Cardiac fibroblast (primary cell): ENCODE data around the gene GGCT.
"Not testable (repeated sequence)": the region's sequence is repeated elsewhere in the genome, so short reads cannot be mapped to it uniquely, and the experiment has no call there.

ENCODE experiments used
- DNase-seq, 2 donors: peaks; one replicate each; pipeline versions ENCODE4 v3.0.0 to v3.0.0-alpha.2; 2010; ENCODE audit warnings: low read depth in 2 of 2
- H3K4me3 ChIP-seq, 2 donors: replicated peaks in 1 of 2; 1 replicate in 1 of 2; 2 replicates in 1 of 2; pipeline ENCODE4 v1.5.1; 2011; ENCODE audit warnings: low read depth in 2 of 2, low read length in 2 of 2, mild to moderate bottlenecking in 2 of 2, moderate library complexity in 1 of 2
- TF ChIP-seq, protein P1 (sequence below): IDR thresholded peaks from one replicate; pipeline ENCODE4 v1.5.1; 2011; ENCODE audit warnings: low read depth, mild to moderate bottlenecking, low read length, inconsistent platforms

Gene GGCT

GRCh38 chr7:30502470-30503251 lies 2.0 kb downstream of the GGCT start:
- TF ChIP-seq, protein P1, sequence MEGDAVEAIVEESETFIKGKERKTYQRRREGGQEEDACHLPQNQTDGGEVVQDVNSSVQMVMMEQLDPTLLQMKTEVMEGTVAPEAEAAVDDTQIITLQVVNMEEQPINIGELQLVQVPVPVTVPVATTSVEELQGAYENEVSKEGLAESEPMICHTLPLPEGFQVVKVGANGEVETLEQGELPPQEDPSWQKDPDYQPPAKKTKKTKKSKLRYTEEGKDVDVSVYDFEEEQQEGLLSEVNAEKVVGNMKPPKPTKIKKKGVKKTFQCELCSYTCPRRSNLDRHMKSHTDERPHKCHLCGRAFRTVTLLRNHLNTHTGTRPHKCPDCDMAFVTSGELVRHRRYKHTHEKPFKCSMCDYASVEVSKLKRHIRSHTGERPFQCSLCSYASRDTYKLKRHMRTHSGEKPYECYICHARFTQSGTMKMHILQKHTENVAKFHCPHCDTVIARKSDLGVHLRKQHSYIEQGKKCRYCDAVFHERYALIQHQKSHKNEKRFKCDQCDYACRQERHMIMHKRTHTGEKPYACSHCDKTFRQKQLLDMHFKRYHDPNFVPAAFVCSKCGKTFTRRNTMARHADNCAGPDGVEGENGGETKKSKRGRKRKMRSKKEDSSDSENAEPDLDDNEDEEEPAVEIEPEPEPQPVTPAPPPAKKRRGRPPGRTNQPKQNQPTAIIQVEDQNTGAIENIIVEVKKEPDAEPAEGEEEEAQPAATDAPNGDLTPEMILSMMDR, result no peak
- DNase-seq, result no peak
- no peak overlapping the region for H3K4me3 ChIP-seq

DNA sequence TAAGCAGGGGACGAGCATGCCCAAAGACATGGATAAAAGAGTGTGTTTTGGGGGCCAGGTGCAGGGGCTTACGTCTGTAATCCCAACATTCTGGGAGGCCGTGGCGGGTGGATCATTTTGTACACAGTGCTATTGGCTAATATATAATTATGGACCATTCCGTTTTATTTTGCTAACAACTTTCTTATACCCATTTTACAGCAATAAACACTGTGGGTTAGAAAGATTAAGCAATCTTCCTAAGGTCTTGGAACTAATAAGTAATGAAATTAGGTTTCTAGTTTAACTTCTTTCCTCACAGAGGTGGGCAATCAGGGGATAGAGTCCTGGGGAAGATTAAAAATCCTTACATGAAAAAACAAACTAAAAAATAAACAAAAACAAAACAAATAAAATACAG lies 3.4 kb downstream of the GGCT start:
- TF ChIP-seq, protein P1, result no peak

GRCh38 chr7:30493228-30493627 lies 11.4 kb downstream of the GGCT start:
- H3K4me3 ChIP-seq, result no peak overlapping the region
- no peak for DNase-seq
- TF ChIP-seq, protein P1, result no peak

More for the DNA sequence above, 3.4 kb downstream of the GGCT start:
- DNase-seq, result no peak
- no peak overlapping the region for H3K4me3 ChIP-seq

GRCh38 chr7:30491417-30491816 lies 13.2 kb downstream of the GGCT start:
- no peak for DNase-seq
- TF ChIP-seq, protein P1, result no peak
- H3K4me3 ChIP-seq, result no peak overlapping the region

- DNase-seq, result no peak
- no peak overlapping the region for H3K4me3 ChIP-seq
- TF ChIP-seq, protein P1, result no peak
Measured at GRCh38 chr7:30487371-30487770, 17.3 kb downstream of the GGCT start.

DNA sequence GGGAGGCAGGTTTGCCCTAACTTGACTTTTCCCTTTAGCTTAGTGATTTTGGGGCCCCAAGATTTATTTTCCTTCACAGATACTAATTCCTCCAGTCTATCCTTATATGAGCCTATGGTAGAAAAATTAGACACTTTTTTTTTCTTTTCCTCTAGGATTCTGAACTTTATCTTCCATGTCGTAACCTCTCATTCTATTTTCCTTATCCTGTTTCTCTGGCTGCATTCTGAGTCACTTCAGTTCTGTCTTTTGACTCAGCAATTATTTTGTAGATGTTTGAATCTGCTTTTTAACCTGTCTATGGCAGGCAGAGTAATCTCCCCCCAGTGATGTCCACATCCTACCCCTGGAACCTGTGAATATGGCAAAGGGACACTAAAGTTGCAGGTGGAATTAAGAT lies 19.0 kb downstream of the GGCT start:
- H3K4me3 ChIP-seq, result no peak overlapping the region
- peak in 1 of 2 donors; percentile 31 for DNase-seq
- TF ChIP-seq, protein P1, result no peak

- DNase-seq, result not testable (repeated sequence)
Measured at GRCh38 chr7:30481416-30481815, 23.2 kb downstream of the GGCT start.

More at GRCh38 chr7:30481416-30481815, 23.2 kb downstream of the GGCT start:
- not testable (repeated sequence) for H3K4me3 ChIP-seq
